Adrenal gland (tissue), 5 donors: ENCODE measurements around the gene CNR1.

ENCODE experiments used
- CTCF ChIP-seq, 6 experiments: fragments of 450-650 bp in 4 of 6; fragments of 200-600 bp in 2 of 6; sonication (generic) in 1 of 6; IDR thresholded peaks; 1 replicate in 5 of 6; 2 replicates in 1 of 6; pipeline versions ENCODE4 v1.5.1 to v1.8.0; 2016 to 2021; ENCODE audit warnings: antibody characterized with exemption in 6 of 6, mild to moderate bottlenecking in 2 of 6, moderate library complexity in 1 of 6
- POLR2A ChIP-seq, 2 donors: fragments of 450-650 bp; IDR thresholded peaks; one replicate each; pipeline ENCODE4 v1.6.1; 2017; ENCODE audit warnings: antibody characterized with exemption in 2 of 2, mild to moderate bottlenecking in 2 of 2, moderate library complexity in 1 of 2
- donor health status: DM: no; HTN: no; CAD: no.

GRCh38 chr6:88167352-88167937 is 1.3 kb upstream of the CNR1 start:
- no peak for TF ChIP-seq CTCF (IDR thresholded peaks at IDR 0.05)
- no peak for TF ChIP-seq POLR2A (IDR thresholded peaks at IDR 0.05)
